ENCODE results near the gene SEC24B. TPM values are rescaled to one million over a fixed set of nuclear protein-coding genes. Genes with fewer than 3 reads are reported as not detected.
A peak's percentile ranks its signal among the peaks of the same experiment; 100 is the strongest.

Gene SEC24B
- total RNA-seq, 1 donor from 2014 or later: 26.4 TPM

DNA sequence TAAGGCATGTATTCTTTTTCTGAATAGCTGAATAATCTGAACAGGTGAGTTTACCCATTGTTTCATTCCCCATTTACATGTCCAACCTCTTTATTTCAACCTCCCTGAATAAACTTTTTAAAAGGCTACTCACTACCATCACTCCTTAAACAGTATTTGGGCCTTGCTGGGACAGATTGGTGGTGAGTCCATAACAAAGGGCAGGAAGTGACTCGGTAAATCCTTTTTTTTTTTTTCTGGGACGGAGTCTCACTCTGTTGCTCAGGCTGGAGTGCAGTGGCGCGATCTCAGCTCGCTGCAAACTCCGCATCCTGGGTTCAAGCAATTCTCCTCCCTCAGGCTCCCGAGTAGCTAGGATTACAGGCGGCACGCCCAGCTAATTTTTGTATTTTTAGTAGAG, 23.4 kb upstream of the SEC24B start:
- TF ChIP-seq, protein P1, sequence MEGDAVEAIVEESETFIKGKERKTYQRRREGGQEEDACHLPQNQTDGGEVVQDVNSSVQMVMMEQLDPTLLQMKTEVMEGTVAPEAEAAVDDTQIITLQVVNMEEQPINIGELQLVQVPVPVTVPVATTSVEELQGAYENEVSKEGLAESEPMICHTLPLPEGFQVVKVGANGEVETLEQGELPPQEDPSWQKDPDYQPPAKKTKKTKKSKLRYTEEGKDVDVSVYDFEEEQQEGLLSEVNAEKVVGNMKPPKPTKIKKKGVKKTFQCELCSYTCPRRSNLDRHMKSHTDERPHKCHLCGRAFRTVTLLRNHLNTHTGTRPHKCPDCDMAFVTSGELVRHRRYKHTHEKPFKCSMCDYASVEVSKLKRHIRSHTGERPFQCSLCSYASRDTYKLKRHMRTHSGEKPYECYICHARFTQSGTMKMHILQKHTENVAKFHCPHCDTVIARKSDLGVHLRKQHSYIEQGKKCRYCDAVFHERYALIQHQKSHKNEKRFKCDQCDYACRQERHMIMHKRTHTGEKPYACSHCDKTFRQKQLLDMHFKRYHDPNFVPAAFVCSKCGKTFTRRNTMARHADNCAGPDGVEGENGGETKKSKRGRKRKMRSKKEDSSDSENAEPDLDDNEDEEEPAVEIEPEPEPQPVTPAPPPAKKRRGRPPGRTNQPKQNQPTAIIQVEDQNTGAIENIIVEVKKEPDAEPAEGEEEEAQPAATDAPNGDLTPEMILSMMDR (IDR thresholded peaks at IDR 0.05; ENCODE audit: borderline replicate concordance): no peak
- Histone ChIP-seq H3K9me3 (replicated peaks) (no peaks in the 10 kb centered on the region), H3K4me3 (no peak overlapping the region), H3K27me3 (ENCODE audit: low read depth) (no peaks in the 10 kb centered on the region), H3K4me1 (peaks cover 10% of the 10 kb centered on the region), H3K36me3 (no peaks in the 10 kb centered on the region), H3K27ac (replicated peaks) (no peak overlapping the region)
- intact Hi-C loops (cut with micrococcal nuclease): no loop called here
- DNase-seq: no peak

GRCh38 chr4:109410776-109411175, 22.8 kb upstream of the SEC24B start:
- DNase-seq: no peak
- H3K27ac ChIP-seq (replicated peaks): no peak overlapping the region
- H3K4me1 ChIP-seq: peaks cover 10% of the 10 kb centered on the region
- no peaks in the 10 kb centered on the region for H3K9me3 ChIP-seq (replicated peaks)
- no peaks in the 10 kb centered on the region for H3K27me3 ChIP-seq (ENCODE audit: low read depth)
- TF ChIP-seq, protein P1 (IDR thresholded peaks at IDR 0.05; ENCODE audit: borderline replicate concordance): no peak
- intact Hi-C loops (cut with micrococcal nuclease): no loop called here
- no peak overlapping the region for H3K4me3 ChIP-seq
- H3K36me3 ChIP-seq: no peaks in the 10 kb centered on the region

DNA sequence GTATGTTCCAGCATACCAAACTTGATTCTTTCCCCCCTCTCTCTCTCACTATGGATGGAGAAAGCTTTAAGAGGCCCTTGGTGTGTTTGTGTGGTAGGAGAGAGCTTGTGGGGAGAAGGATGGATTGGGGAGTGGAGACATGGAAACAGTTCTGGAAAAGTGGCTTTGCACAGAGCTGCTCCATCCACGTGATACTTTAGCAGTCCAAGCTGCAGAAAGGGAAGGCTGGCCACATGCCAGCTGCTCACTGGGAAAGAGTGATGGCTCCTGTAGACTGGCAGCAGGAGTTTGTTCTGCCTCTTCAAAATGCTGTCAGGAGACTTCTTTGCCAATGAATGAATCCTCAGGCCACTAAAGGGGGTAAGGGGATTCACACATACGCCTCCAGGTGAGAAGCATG, 21.7 kb upstream of the SEC24B start:
- Histone ChIP-seq H3K4me3 (no peak overlapping the region), H3K36me3 (no peaks in the 10 kb centered on the region), H3K9me3 (replicated peaks) (no peaks in the 10 kb centered on the region), H3K27ac (replicated peaks) (no peak overlapping the region), H3K27me3 (ENCODE audit: low read depth) (no peaks in the 10 kb centered on the region), H3K4me1 (peaks cover 10% of the 10 kb centered on the region)
- peak; percentile 68 for DNase-seq
- TF ChIP-seq, protein P1 (IDR thresholded peaks at IDR 0.05; ENCODE audit: borderline replicate concordance): no peak
- intact Hi-C loops (cut with micrococcal nuclease): no loop called here

- H3K36me3 ChIP-seq: no peaks in the 10 kb centered on the region
- peaks cover 10% of the 10 kb centered on the region for H3K4me1 ChIP-seq
- no peak for DNase-seq
- no peak overlapping the region for H3K4me3 ChIP-seq
- H3K27ac ChIP-seq (replicated peaks): no peak overlapping the region
- intact Hi-C loops (cut with micrococcal nuclease): no loop called here
- H3K9me3 ChIP-seq (replicated peaks): no peaks in the 10 kb centered on the region
- TF ChIP-seq, protein P1 (IDR thresholded peaks at IDR 0.05; ENCODE audit: borderline replicate concordance): no peak
- H3K27me3 ChIP-seq (ENCODE audit: low read depth): no peaks in the 10 kb centered on the region
These were observed 20.8 kb upstream of the SEC24B start for GRCh38 chr4:109412776-109413175.

DNA sequence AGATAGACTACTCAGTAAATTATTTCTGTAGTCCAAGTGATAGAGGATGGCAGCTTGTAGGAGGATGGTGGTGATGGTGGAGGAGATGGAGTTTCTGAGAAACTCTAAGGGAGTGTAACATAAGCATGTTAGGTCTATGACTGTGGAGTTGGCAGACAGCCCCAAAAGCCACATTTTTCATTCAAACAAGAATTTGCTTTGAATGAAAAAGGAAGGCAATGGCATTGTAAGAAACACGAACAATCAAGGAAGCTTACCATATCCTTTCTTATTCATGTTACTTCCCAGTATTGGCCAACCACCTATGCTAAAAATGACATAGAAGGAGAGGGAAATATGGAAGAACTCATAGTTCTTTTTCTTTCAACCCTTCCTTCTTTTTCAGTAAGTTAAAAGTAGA, 18.7 kb upstream of the SEC24B start:
- no peak for DNase-seq
- Histone ChIP-seq H3K4me3 (no peak overlapping the region), H3K4me1 (peaks cover 10% of the 10 kb centered on the region), H3K9me3 (replicated peaks) (no peaks in the 10 kb centered on the region), H3K27me3 (ENCODE audit: low read depth) (no peaks in the 10 kb centered on the region), H3K27ac (replicated peaks) (no peak overlapping the region), H3K36me3 (no peaks in the 10 kb centered on the region)
- intact Hi-C loops (cut with micrococcal nuclease): no loop called here
- TF ChIP-seq, protein P1 (IDR thresholded peaks at IDR 0.05; ENCODE audit: borderline replicate concordance): no peak

DNA sequence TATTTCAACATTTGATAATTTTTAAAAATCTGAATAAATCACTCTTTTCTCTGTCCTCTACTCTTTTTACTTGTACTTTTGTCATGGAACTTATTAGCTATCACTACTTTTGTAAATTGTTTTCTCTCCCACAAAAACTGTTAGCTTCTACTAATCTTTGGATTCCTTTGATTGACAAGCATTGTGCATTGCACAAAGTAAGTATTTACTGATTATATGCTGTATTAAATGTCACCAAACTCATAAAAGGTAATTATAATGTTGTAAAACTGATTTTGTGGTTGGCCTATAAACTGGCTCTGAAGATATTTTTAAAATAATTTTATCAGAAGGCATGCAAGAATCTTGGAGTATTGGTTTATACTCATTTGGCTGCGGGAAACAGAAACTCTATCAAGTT, 15.0 kb upstream of the SEC24B start:
- no peak for DNase-seq
- Histone ChIP-seq H3K4me3 (no peak overlapping the region), H3K27me3 (ENCODE audit: low read depth) (no peaks in the 10 kb centered on the region), H3K4me1 (peaks cover 5% of the 10 kb centered on the region), H3K27ac (replicated peaks) (no peak overlapping the region), H3K36me3 (no peaks in the 10 kb centered on the region), H3K9me3 (replicated peaks) (no peaks in the 10 kb centered on the region)
- intact Hi-C loops (cut with micrococcal nuclease): no loop called here
- TF ChIP-seq, protein P1 (IDR thresholded peaks at IDR 0.05; ENCODE audit: borderline replicate concordance): no peak
